GM19463 (cell line): ENCODE results near the gene PCSK2.

ENCODE experiments used
- ATAC-seq: cut with Tn5 transposase; IDR thresholded peaks from one replicate; pipeline ENCODE4 v1.9.1; 2021; ENCODE audit warnings: mild to moderate bottlenecking, moderate library complexity; ENCODE audit not compliant: unreplicated experiment

PCSK2 gene

GRCh38 chr20:17442588-17442987 is 215.7 kb downstream of the PCSK2 start:
- no peak for ATAC-seq

- ATAC-seq, result no peak
Measured at GRCh38 chr20:17443131-17443858, 216.5 kb downstream of the PCSK2 start.

- ATAC-seq, result no peak
Measured at GRCh38 chr20:17444091-17444490, 217.3 kb downstream of the PCSK2 start.

- no peak for ATAC-seq
Measured at GRCh38 chr20:17445543-17445942, 218.7 kb downstream of the PCSK2 start.

- ATAC-seq, result no peak
Measured at GRCh38 chr20:17446171-17446570, 219.3 kb downstream of the PCSK2 start.

GRCh38 chr20:17448071-17448470 is 221.2 kb downstream of the PCSK2 start:
- no peak for ATAC-seq

- ATAC-seq, result no peak
Measured at GRCh38 chr20:17449031-17449430, 222.2 kb downstream of the PCSK2 start.

- no peak for ATAC-seq
Measured at GRCh38 chr20:17452441-17452840, 225.6 kb downstream of the PCSK2 start.

- ATAC-seq, result no peak
Measured at GRCh38 chr20:17453592-17453991, 226.8 kb downstream of the PCSK2 start.

GRCh38 chr20:17456279-17456678 is 229.4 kb downstream of the PCSK2 start:
- no peak for ATAC-seq

GRCh38 chr20:17457079-17457478 is 230.2 kb downstream of the PCSK2 start:
- no peak for ATAC-seq

- ATAC-seq, result no peak
Measured at GRCh38 chr20:17457588-17458190, 230.8 kb downstream of the PCSK2 start.

GRCh38 chr20:17460119-17460518 is 233.3 kb downstream of the PCSK2 start:
- no peak for ATAC-seq

GRCh38 chr20:17461941-17462340 is 235.1 kb downstream of the PCSK2 start:
- ATAC-seq, result no peak

- ATAC-seq, result no peak
Measured at GRCh38 chr20:17463711-17464110, 236.9 kb downstream of the PCSK2 start.

- ATAC-seq, result no peak
Measured at GRCh38 chr20:17465236-17465635, 238.4 kb downstream of the PCSK2 start.

GRCh38 chr20:17466641-17467040 is 239.8 kb downstream of the PCSK2 start:
- no peak for ATAC-seq

- ATAC-seq, result no peak
Measured at GRCh38 chr20:17467120-17467655, 240.3 kb downstream of the PCSK2 start.

- ATAC-seq, result no peak
Measured at GRCh38 chr20:17468073-17468840, 241.4 kb downstream of the PCSK2 start.

GRCh38 chr20:17469246-17470030 is 242.6 kb downstream of the PCSK2 start:
- no peak for ATAC-seq

GRCh38 chr20:17470521-17470920 is 243.7 kb downstream of the PCSK2 start:
- no peak for ATAC-seq
